SK-N-SH (cell line): ENCODE measurements around the gene CNOT4. TPM values are rescaled to one million over a fixed set of nuclear protein-coding genes. Genes with fewer than 3 reads are reported as not detected.

Experiments
- CTCF ChIA-PET: fragments of 300-600, 350-600 bp; formaldehyde crosslinking; extraction: SDS; loops from one replicate; lab custom pipeline; 2021; lab: Yijun Ruan, JAX
- POLR2A ChIA-PET: fragments of 350-600 bp; sonication (Branson Sonifier 250); formaldehyde crosslinking; extraction: SDS; loops from one replicate; lab custom pipeline; 2020; ENCODE audit warnings: antibody characterized with exemption, inconsistent platforms; lab: Yijun Ruan, JAX
- DNase-seq: peaks from one replicate; pipeline ENCODE4 v3.0.0; 2012
- H2AFZ ChIP-seq: fragments of 200-600 bp; sonication (generic); 2 replicates; pipeline ENCODE4 v1.8.1; 2016; ENCODE audit warnings: antibody characterized with exemption, mild to moderate bottlenecking, low read depth
- H3F3A ChIP-seq: fragments of 200-600 bp; sonication (generic); replicated peaks from 2 replicates; pipeline ENCODE3; 2016; ENCODE audit warnings: antibody characterized with exemption, mild to moderate bottlenecking; ENCODE audit not compliant: insufficient read depth
- H3K27ac ChIP-seq, 2 experiments: fragments of 200-500 bp in 1 of 2; fragments of 200-600 bp in 1 of 2; sonication (Bioruptor generic) in 1 of 2; sonication (generic), shearing (Covaris generic) in 1 of 2; 2 replicates each; pipeline versions ENCODE4 v1.5.1 to v1.6.1; 2014 to 2016; ENCODE audit warnings: low read depth in 2 of 2, inconsistent platforms in 1 of 2, low read length in 1 of 2, mild to moderate bottlenecking in 1 of 2, mixed read lengths in 1 of 2
- H3K27me3 ChIP-seq: fragments of 200-600 bp; sonication (generic), shearing (Covaris generic); 2 replicates; pipeline ENCODE4 v1.6.1; 2016; ENCODE audit warnings: mixed run types; ENCODE audit not compliant: insufficient read depth
- H3K36me3 ChIP-seq, 2 experiments: fragments of 200-500 bp in 1 of 2; fragments of 200-600 bp in 1 of 2; sonication (Bioruptor generic) in 1 of 2; sonication (generic) in 1 of 2; replicated peaks in 1 of 2; 2 replicates each; pipeline versions ENCODE3 to v1.5.1; 2014 to 2016; ENCODE audit warnings: low read length in 1 of 2, mild to moderate bottlenecking in 1 of 2; ENCODE audit not compliant: insufficient read depth in 2 of 2, control insufficient read depth in 1 of 2
- H3K4me1 ChIP-seq, 2 experiments: fragments of 200-500 bp in 1 of 2; fragments of 200-600 bp in 1 of 2; sonication (Bioruptor generic) in 1 of 2; sonication (generic), shearing (Covaris generic) in 1 of 2; 2 replicates each; pipeline versions ENCODE4 v1.5.1 to v1.6.1; 2014 to 2016; ENCODE audit warnings: low read depth in 1 of 2, low read length in 1 of 2, mixed run types in 1 of 2; ENCODE audit not compliant: insufficient read depth in 2 of 2, control insufficient read depth in 1 of 2
- H3K4me2 ChIP-seq: fragments of 200-600 bp; sonication (generic), shearing (Covaris generic); 2 replicates; pipeline ENCODE4 v1.6.1; 2017; ENCODE audit warnings: mixed run types
- H3K4me3 ChIP-seq, 2 experiments: fragments of 200-500 bp in 1 of 2; fragments of 200-600 bp in 1 of 2; sonication (Bioruptor generic) in 1 of 2; sonication (generic), shearing (Covaris generic) in 1 of 2; 2 replicates each; pipeline versions ENCODE4 v1.5.1 to v1.8.1; 2014 to 2016; ENCODE audit warnings: low read depth in 2 of 2, inconsistent platforms in 1 of 2, low read length in 1 of 2, mild to moderate bottlenecking in 1 of 2, mixed read lengths in 1 of 2, moderate library complexity in 1 of 2
- H3K79me2 ChIP-seq: fragments of 200-600 bp; sonication (generic); 2 replicates; pipeline ENCODE4 v1.8.1; 2017; ENCODE audit warnings: mild to moderate bottlenecking; ENCODE audit not compliant: insufficient read depth
- H3K9ac ChIP-seq: fragments of 200-600 bp; sonication (generic); 2 replicates; pipeline ENCODE4 v1.6.1; 2017; ENCODE audit warnings: mixed run types
- H3K9me2 ChIP-seq: fragments of 200-600 bp; sonication (generic); 2 replicates; pipeline ENCODE4 v1.6.1; 2017; ENCODE audit warnings: mixed run types
- H3K9me3 ChIP-seq: fragments of 200-600 bp; sonication (generic); 2 replicates; pipeline ENCODE4 v1.6.1; 2017; ENCODE audit warnings: mixed run types, mild to moderate bottlenecking, moderate library complexity
- H4K20me1 ChIP-seq: fragments of 200-600 bp; sonication (generic); 2 replicates; pipeline ENCODE4 v1.6.1; 2017; ENCODE audit warnings: mild to moderate bottlenecking, mixed run types; ENCODE audit not compliant: insufficient read depth
- CHD2 ChIP-seq: fragments of 150-350 bp; IDR thresholded peaks from 2 replicates; pipeline ENCODE4 v1.6.1; 2018; ENCODE audit warnings: low read length; ENCODE audit not compliant: partially characterized antibody
- ELF1 ChIP-seq: IDR thresholded peaks from 2 replicates; pipeline ENCODE4 v1.4.0; 2012
- FOSL2 ChIP-seq: IDR thresholded peaks from 2 replicates; pipeline ENCODE4 v1.4.0; 2012; ENCODE audit warnings: low read depth, mild to moderate bottlenecking, moderate library complexity, borderline replicate concordance
- FOXJ3 ChIP-seq: sonication (generic); formaldehyde crosslinking; IDR thresholded peaks from 2 replicates; pipeline ENCODE4 v1.5.1; 2020; ENCODE audit warnings: mild to moderate bottlenecking, missing genetic modification reagents
- GABPA ChIP-seq: IDR thresholded peaks from 2 replicates; pipeline ENCODE4 v1.4.0; 2012; ENCODE audit warnings: low read depth, mild to moderate bottlenecking
- IRF3 ChIP-seq: fragments of 150-350 bp; IDR thresholded peaks from 2 replicates; pipeline ENCODE4 v1.6.1; 2016; ENCODE audit warnings: mild to moderate bottlenecking, low read depth, low read length
- MEF2A ChIP-seq: IDR thresholded peaks from 2 replicates; pipeline ENCODE4 v1.4.0; 2012; ENCODE audit warnings: low read depth, borderline replicate concordance
- MXI1 ChIP-seq: IDR thresholded peaks from 2 replicates; pipeline ENCODE4 v1.6.1; 2012; ENCODE audit warnings: mild to moderate bottlenecking, low read depth, low read length, improper control_type of control experiment
- RCOR1 ChIP-seq: fragments of 150-350 bp; IDR thresholded peaks from 2 replicates; pipeline ENCODE4 v1.6.1; 2017; ENCODE audit warnings: antibody characterized with exemption, low read length
- REST ChIP-seq: IDR thresholded peaks from 2 replicates; pipeline ENCODE4 v1.6.1; 2012; ENCODE audit warnings: mild to moderate bottlenecking, low read depth, low read length, moderate library complexity
- SIN3A ChIP-seq: IDR thresholded peaks from 2 replicates; pipeline ENCODE4 v1.6.1; 2012; ENCODE audit warnings: low read depth, mild to moderate bottlenecking, low read length, moderate library complexity, borderline replicate concordance
- SMC3 ChIP-seq: IDR thresholded peaks from 2 replicates; pipeline ENCODE4 v1.6.1; 2012; ENCODE audit warnings: low read depth, low read length, improper control_type of control experiment
- TAF1 ChIP-seq: IDR thresholded peaks from 2 replicates; pipeline ENCODE4 v1.6.1; 2012; ENCODE audit warnings: low read depth, mild to moderate bottlenecking, low read length, moderate library complexity, borderline replicate concordance
- TEAD4 ChIP-seq: IDR thresholded peaks from 2 replicates; pipeline ENCODE4 v1.4.0; 2012; ENCODE audit warnings: mild to moderate bottlenecking, borderline replicate concordance; ENCODE audit not compliant: insufficient read depth
- USF2 ChIP-seq: fragments of 150-350 bp; IDR thresholded peaks from 2 replicates; pipeline ENCODE4 v1.6.1; 2017; ENCODE audit warnings: antibody characterized with exemption, low read length, low read depth, borderline replicate concordance
- YY1 ChIP-seq: IDR thresholded peaks from 2 replicates; pipeline ENCODE4 v1.4.0; 2012; ENCODE audit warnings: low read depth, mild to moderate bottlenecking
- WGBS: methylation state at CpG from one replicate; pipeline ENCODE4 v1.1.6; 2017; ENCODE audit warnings: low lambda C conversion rate; 5-methylcytosine and 5-hydroxymethylcytosine counted together
- polyA plus RNA-seq, 3 experiments: library from polyadenylated mRNA; depleted of rRNA; stranded (reverse); fragments of >200 nt; gene quantifications; 2 replicates each; pipeline ENCODE4 v1.2.3, GENCODE V29; 2012
- TF ChIP-seq, protein P1 (sequence below): IDR thresholded peaks from 2 replicates; pipeline ENCODE4 v1.4.0; 2012; ENCODE audit warnings: low read depth

CNOT4 gene
- polyA plus RNA-seq, 1 of the 3 experiments (the other 2 are of a cell fraction), result 8.0 TPM

DNA sequence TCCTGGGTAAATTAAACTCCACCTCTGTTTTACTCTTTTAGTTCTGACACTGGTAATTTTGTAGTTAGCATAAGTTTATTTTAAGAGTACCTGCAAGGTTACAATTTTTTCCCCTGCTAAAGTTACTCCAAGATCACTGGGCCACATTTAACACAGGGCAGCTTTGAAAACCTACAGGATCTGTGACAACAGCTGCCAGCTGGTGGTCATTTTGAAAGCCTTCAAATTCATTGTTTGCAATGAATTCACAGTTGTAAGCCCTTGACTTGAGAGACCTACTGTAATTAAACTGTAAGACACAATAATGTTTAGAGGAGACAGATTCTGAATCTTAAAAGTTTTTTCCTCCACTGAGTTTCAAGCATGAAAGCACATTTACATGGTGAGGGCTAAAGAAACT is 129.6 kb downstream of the CNOT4 start (continued):
- TF ChIP-seq REST (no peak), SMC3 (no peak), TAF1 (no peak)

DNA sequence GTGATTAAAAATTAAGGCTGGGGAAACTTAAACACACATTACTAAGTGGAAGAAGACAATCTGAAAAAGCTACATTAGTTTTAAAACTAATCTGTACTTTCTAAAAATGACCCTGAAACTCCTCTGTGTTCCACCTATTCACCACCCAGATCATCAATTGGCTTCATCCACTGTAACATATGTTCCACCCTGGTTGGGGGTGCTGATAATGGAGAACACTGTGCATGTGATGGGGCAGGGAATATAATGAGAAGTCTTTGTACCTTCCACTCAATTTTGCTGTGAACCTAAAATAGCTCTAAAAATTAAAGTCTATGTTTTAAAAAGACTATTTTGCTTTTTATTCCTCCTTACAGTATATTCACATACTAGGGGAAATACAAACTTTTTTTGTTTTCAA is 132.7 kb downstream of the CNOT4 start:
- POLR2A ChIA-PET, result no interaction called here
- CTCF ChIA-PET, result interaction anchor here (0.7 to 1.4 kb wide), 4 partner anchors 11 to 96 kb away, joined by 3 to 6 read pairs (median 3); no protein-coding TSS in a partner anchor
- H4K20me1 ChIP-seq, result no peaks in the 10 kb centered on the region

DNA sequence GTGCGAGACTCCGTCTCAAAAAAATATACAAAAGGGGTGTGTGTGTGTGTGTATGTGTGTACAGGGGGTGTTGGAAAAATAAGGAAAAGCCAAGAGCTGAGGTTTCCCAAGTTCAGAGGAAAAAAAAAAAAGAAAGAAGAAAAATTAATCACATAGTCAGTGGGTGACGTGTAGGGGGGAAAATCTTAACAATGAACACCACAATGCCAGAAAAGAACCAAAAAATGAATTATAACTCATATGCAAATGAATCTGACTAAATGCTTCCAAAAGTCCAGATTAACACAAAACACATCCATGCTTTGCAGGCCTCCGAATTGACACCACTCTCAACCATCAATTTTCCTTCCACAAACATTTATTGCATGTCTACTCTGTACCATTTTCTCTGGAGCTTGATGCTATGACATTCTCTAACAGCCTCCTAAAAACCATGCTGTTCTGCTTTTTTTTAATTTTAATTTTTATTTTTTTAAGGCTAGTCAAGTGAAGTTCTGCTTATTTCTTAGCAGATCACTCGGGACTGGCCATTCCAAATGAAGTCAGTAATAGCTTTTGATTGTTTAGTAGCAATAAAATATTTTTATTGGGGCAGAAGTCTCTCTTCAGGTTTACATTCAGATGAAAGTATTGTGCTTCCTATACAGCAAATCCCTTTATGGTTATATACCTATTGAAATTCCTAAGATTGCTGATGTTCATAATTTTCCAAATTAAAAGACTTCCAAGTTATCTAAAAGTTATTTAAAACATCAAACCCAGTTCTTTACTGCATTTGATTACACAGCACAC is 133.8 kb downstream of the CNOT4 start:
- H3K4me2 ChIP-seq, result no peak overlapping the region
- peaks cover 16 to 27% of the 10 kb centered on the region in 2 experiments for H3K36me3 ChIP-seq
- 98% methylated on average over 5 of the region's 5 CpGs for WGBS
- no peaks in the 10 kb centered on the region; the same call in 1 of the 2 replicates for H3K79me2 ChIP-seq
- POLR2A ChIA-PET, result no interaction called here
- no peaks in the 10 kb centered on the region for H3K4me1 ChIP-seq
- H3K27me3 ChIP-seq, result no peaks in the 10 kb centered on the region
- no peaks in the 10 kb centered on the region for H3K9me3 ChIP-seq
- no peaks in the 10 kb centered on the region for H3F3A ChIP-seq
- H3K9me2 ChIP-seq, result no peaks in the 10 kb centered on the region
- H3K4me3 ChIP-seq, result no peak overlapping the region
- H4K20me1 ChIP-seq, result no peaks in the 10 kb centered on the region
- H3K27ac ChIP-seq, result no peak overlapping the region
- CTCF ChIA-PET, result interaction anchor here (1.1 to 2.7 kb wide), 3 partner anchors 21 to 95 kb away, joined by 3 to 13 read pairs (median 6); no protein-coding TSS in a partner anchor
- H2AFZ ChIP-seq, result no peak overlapping the region
- H3K9ac ChIP-seq, result no peak overlapping the region
- no peak for DNase-seq
- TF ChIP-seq RCOR1 (no peak), SMC3 (no peak), YY1 (no peak), CHD2 (no peak), MXI1 (no peak), USF2 (no peak), IRF3 (no peak), FOXJ3 (no peak), MEF2A (no peak), SIN3A (no peak), TAF1 (no peak), FOSL2 (no peak), TEAD4 (no peak), ELF1 (no peak), GABPA (no peak)
- TF ChIP-seq, protein P1, sequence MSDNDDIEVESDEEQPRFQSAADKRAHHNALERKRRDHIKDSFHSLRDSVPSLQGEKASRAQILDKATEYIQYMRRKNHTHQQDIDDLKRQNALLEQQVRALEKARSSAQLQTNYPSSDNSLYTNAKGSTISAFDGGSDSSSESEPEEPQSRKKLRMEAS, result no peak

More for the DNA sequence above, 132.7 kb downstream of the CNOT4 start:
- H3K4me2 ChIP-seq, result no peak overlapping the region
- H3F3A ChIP-seq, result no peaks in the 10 kb centered on the region
- H3K9ac ChIP-seq, result no peak overlapping the region
- no peak overlapping the region for H2AFZ ChIP-seq
- H3K9me2 ChIP-seq, result no peaks in the 10 kb centered on the region
- H3K4me3 ChIP-seq, result no peak overlapping the region
- H3K27me3 ChIP-seq, result no peaks in the 10 kb centered on the region
- peaks cover 17 to 21% of the 10 kb centered on the region in 2 experiments for H3K36me3 ChIP-seq
- H3K27ac ChIP-seq, result no peak overlapping the region
- H3K79me2 ChIP-seq, result no peaks in the 10 kb centered on the region; the same call in 1 of the 2 replicates
- no peaks in the 10 kb centered on the region for H3K9me3 ChIP-seq
- TF ChIP-seq TEAD4, result no peak
- TF ChIP-seq, all 33 proteins: peak for 0
- no peaks in the 10 kb centered on the region for H3K4me1 ChIP-seq
- DNase-seq, result no peak
